HEK293 (cell line): Measurements from ENCODE around the gene PER1.

Experiments used
- EGR2 ChIP-seq: fragments of 450-650 bp; formaldehyde crosslinking; IDR thresholded peaks from 2 replicates; pipeline ENCODE4 v1.5.1; 2016; ENCODE audit warnings: low read depth, missing biosample characterization, missing genetic modification characterization
- GFI1B ChIP-seq: fragments of 450-650 bp; formaldehyde crosslinking; IDR thresholded peaks from 2 replicates; pipeline ENCODE4 v1.5.1; 2016; ENCODE audit warnings: missing biosample characterization, missing genetic modification characterization
- HOXC10 ChIP-seq: sonication (generic); formaldehyde crosslinking; IDR thresholded peaks from 2 replicates; pipeline ENCODE4 v1.8.1; 2023; ENCODE audit warnings: mild to moderate bottlenecking, missing genetic modification reagents
- INSM2 ChIP-seq: fragments of 450-650 bp; formaldehyde crosslinking; IDR thresholded peaks from 2 replicates; pipeline ENCODE4 v1.5.1; 2016; ENCODE audit warnings: missing biosample characterization, missing genetic modification characterization
- PBX3 ChIP-seq: sonication (generic); formaldehyde crosslinking; IDR thresholded peaks from 2 replicates; pipeline ENCODE4 v1.8.1; 2022; ENCODE audit warnings: mild to moderate bottlenecking, moderate library complexity, missing genetic modification reagents
- PRDM10 ChIP-seq: fragments of 450-650 bp; formaldehyde crosslinking; IDR thresholded peaks from 2 replicates; pipeline ENCODE4 v1.5.1; 2016; ENCODE audit warnings: missing biosample characterization, missing genetic modification characterization
- TRIM28 ChIP-seq: IDR thresholded peaks from 2 replicates; pipeline ENCODE4 v1.6.1; 2011; ENCODE audit warnings: low read length, control low read depth, borderline replicate concordance
- ZBTB17 ChIP-seq: fragments of 450-650 bp; formaldehyde crosslinking; IDR thresholded peaks from 2 replicates; pipeline ENCODE4 v1.5.1; 2016; ENCODE audit warnings: missing biosample characterization, missing genetic modification characterization
- ZBTB20 ChIP-seq: fragments of 450-650 bp; formaldehyde crosslinking; IDR thresholded peaks from 2 replicates; pipeline ENCODE4 v1.5.1; 2016; ENCODE audit warnings: missing biosample characterization, missing genetic modification characterization
- ZEB2 ChIP-seq: fragments of 450-650 bp; formaldehyde crosslinking; IDR thresholded peaks from 2 replicates; pipeline ENCODE4 v1.5.1; 2016; ENCODE audit warnings: missing biosample characterization, missing genetic modification characterization
- ZNF18 ChIP-seq: fragments of 450-650 bp; formaldehyde crosslinking; IDR thresholded peaks from 2 replicates; pipeline ENCODE4 v1.5.1; 2016; ENCODE audit warnings: missing biosample characterization, missing genetic modification characterization
- ZNF280D ChIP-seq: fragments of 450-650 bp; formaldehyde crosslinking; IDR thresholded peaks from 2 replicates; pipeline ENCODE4 v1.5.1; 2016; ENCODE audit warnings: missing biosample characterization, missing genetic modification characterization
- ZNF335 ChIP-seq: fragments of 450-650 bp; formaldehyde crosslinking; conservative IDR thresholded peaks from 2 replicates; pipeline ENCODE4 v1.5.1; 2016; ENCODE audit warnings: missing biosample characterization, missing genetic modification characterization
- ZNF362 ChIP-seq: fragments of 450-650 bp; formaldehyde crosslinking; IDR thresholded peaks from 2 replicates; pipeline ENCODE4 v1.5.1; 2016; ENCODE audit warnings: missing biosample characterization, missing genetic modification characterization
- ZNF513 ChIP-seq: fragments of 450-650 bp; IDR thresholded peaks from 2 replicates; pipeline ENCODE4 v1.5.1; 2018; ENCODE audit warnings: missing biosample characterization, missing genetic modification characterization
- ZNF596 ChIP-seq: fragments of 450-650 bp; IDR thresholded peaks from 2 replicates; pipeline ENCODE4 v1.5.0; 2018; ENCODE audit warnings: missing biosample characterization, mild to moderate bottlenecking, missing genetic modification characterization, moderate library complexity
- ZNF600 ChIP-seq: fragments of 450-650 bp; formaldehyde crosslinking; IDR thresholded peaks from 2 replicates; pipeline ENCODE4 v1.5.1; 2016; ENCODE audit warnings: missing biosample characterization, missing genetic modification characterization
- ZNF626 ChIP-seq: fragments of 450-650 bp; sonication (Bioruptor Pico); formaldehyde crosslinking; IDR thresholded peaks from 2 replicates; pipeline ENCODE4 v1.5.1; 2018; ENCODE audit warnings: missing biosample characterization, missing genetic modification characterization, inconsistent platforms
- ZNF645 ChIP-seq: fragments of 450-650 bp; formaldehyde crosslinking; IDR thresholded peaks from 2 replicates; pipeline ENCODE4; 2016; ENCODE audit warnings: missing biosample characterization, missing genetic modification characterization
- ZNF677 ChIP-seq: fragments of 450-650 bp; IDR thresholded peaks from 2 replicates; pipeline ENCODE4 v1.5.0; 2018; ENCODE audit warnings: missing biosample characterization, mild to moderate bottlenecking, missing genetic modification characterization, moderate library complexity
- ZNF76 ChIP-seq: fragments of 450-650 bp; formaldehyde crosslinking; IDR thresholded peaks from 2 replicates; pipeline ENCODE4; 2016; ENCODE audit warnings: low read depth, missing biosample characterization, missing genetic modification characterization, borderline replicate concordance
- ZNF792 ChIP-seq: fragments of 450-650 bp; formaldehyde crosslinking; IDR thresholded peaks from 2 replicates; pipeline ENCODE4 v1.5.1; 2016; ENCODE audit warnings: missing biosample characterization, missing genetic modification characterization
- ZSCAN23 ChIP-seq: fragments of 450-650 bp; formaldehyde crosslinking; IDR thresholded peaks from 2 replicates; pipeline ENCODE4 v1.5.1; 2016; ENCODE audit warnings: missing biosample characterization, missing genetic modification characterization

Gene PER1

GRCh38 chr17:8187517-8188262 is 35.5 kb upstream of the PER1 start (continued):
- TF ChIP-seq PRDM10 (tag by site-specific recombination), result peak; percentile 65; the same call in 1 of the 2 replicates
- TF ChIP-seq ZNF600 (tag by site-specific recombination), result peak; percentile 99
- peak; percentile 73 for TF ChIP-seq INSM2 (tag by site-specific recombination)
- no peak for TF ChIP-seq HOXC10 (CRISPR knock-in tag)
- no peak for TF ChIP-seq PBX3 (CRISPR knock-in tag)
- TF ChIP-seq ZNF280D (tag by site-specific recombination), result 0 out of 2 replicates have a peak, but pooled peaks have one; percentile 7
- no peak for TF ChIP-seq ZNF645 (tag by site-specific recombination)
- TF ChIP-seq TRIM28, result peak; percentile 73
- TF ChIP-seq EGR2 (tag by site-specific recombination), result no peak
- TF ChIP-seq ZNF335 (tag by site-specific recombination), result no peak
- TF ChIP-seq GFI1B (tag by site-specific recombination), result peak; percentile 77
- 0 out of 2 replicates have a peak, but pooled peaks have one; percentile 63 for TF ChIP-seq ZSCAN23 (tag by site-specific recombination)
- TF ChIP-seq ZNF626 (tag by site-specific recombination), result no peak
- peak; percentile 35; the same call in 1 of the 2 replicates for TF ChIP-seq ZNF513 (tag by site-specific recombination)
- peak; percentile 92 for TF ChIP-seq ZNF792
- peak; percentile 91 for TF ChIP-seq ZNF18 (tag by site-specific recombination)
- 0 out of 2 replicates have a peak, but pooled peaks have one; percentile 21 for TF ChIP-seq ZBTB20 (tag by site-specific recombination)
- TF ChIP-seq ZEB2, result peak; percentile 90
- TF ChIP-seq ZBTB17, result peak; percentile 78
- 0 out of 2 replicates have a peak, but pooled peaks have one; percentile 4 for TF ChIP-seq ZNF362 (tag by site-specific recombination)
- TF ChIP-seq ZNF677 (tag by site-specific recombination), result no peak
- TF ChIP-seq ZNF76 (tag by site-specific recombination), result 0 out of 2 replicates have a peak, but pooled peaks have one; percentile 2
- TF ChIP-seq ZNF596 (tag by site-specific recombination), result 0 out of 2 replicates have a peak, but pooled peaks have one; percentile 33
